Lung (tissue), 12 donors: Measurements from ENCODE around the gene ARID1B. TPM values are rescaled to one million over a fixed set of nuclear protein-coding genes. Genes with fewer than 3 reads are reported as not detected.
A peak's percentile ranks its signal among the peaks of the same experiment; 100 is the strongest.

Experiments
- ATAC-seq: fragments of 200-7000 bp; cut with Tn5 transposase; one replicate; pipeline ENCODE4 v1.9.1; 2020; ENCODE audit warnings: moderate number of reproducible peaks; ENCODE audit not compliant: insufficient read depth, low FRiP score
- DNase-seq, 3 donors: peaks; one replicate each; pipeline ENCODE4 v3.0.0-alpha.2; 2013 to 2017
- H3K27ac ChIP-seq, 2 donors: one replicate each; pipeline ENCODE4 v1.5.1; 2013; ENCODE audit warnings: mild to moderate bottlenecking in 2 of 2, moderate library complexity in 2 of 2, control low read depth in 1 of 2, inconsistent platforms in 1 of 2, low read depth in 1 of 2, low read length in 1 of 2
- H3K27me3 ChIP-seq, 3 donors: one replicate each; pipeline ENCODE4 v1.5.1; 2013; ENCODE audit warnings: low read length in 2 of 3; ENCODE audit not compliant: control insufficient read depth in 3 of 3, insufficient read depth in 3 of 3
- H3K36me3 ChIP-seq, 4 donors: one replicate each; pipeline ENCODE4 v1.5.1; 2013; ENCODE audit warnings: low read length in 4 of 4, mild to moderate bottlenecking in 1 of 4, moderate library complexity in 1 of 4; ENCODE audit not compliant: control insufficient read depth in 4 of 4, insufficient read depth in 4 of 4
- H3K4me1 ChIP-seq, 5 donors: one replicate each; pipeline ENCODE4 v1.5.1; 2013; ENCODE audit warnings: low read length in 5 of 5, mild to moderate bottlenecking in 2 of 5, moderate library complexity in 1 of 5; ENCODE audit not compliant: control insufficient read depth in 5 of 5, insufficient read depth in 5 of 5
- H3K4me3 ChIP-seq: one replicate; pipeline ENCODE4 v1.5.1; 2013; ENCODE audit warnings: mild to moderate bottlenecking, control low read depth, moderate library complexity
- H3K9ac ChIP-seq, 2 donors: one replicate each; pipeline ENCODE4 v1.5.1; 2013; ENCODE audit warnings: low read length in 2 of 2, control low read depth in 1 of 2; ENCODE audit not compliant: insufficient read depth in 1 of 2
- H3K9me3 ChIP-seq, 4 donors: one replicate each; pipeline ENCODE4 v1.5.1; 2013; ENCODE audit warnings: low read length in 3 of 4, mild to moderate bottlenecking in 1 of 4, moderate library complexity in 1 of 4; ENCODE audit not compliant: control insufficient read depth in 4 of 4, insufficient read depth in 3 of 4
- WGBS, 2 donors: extraction: QIAGEN DNeasy Blood & Tissue Kit; methylation state at CpG; one replicate each; pipeline ENCODE4 v1.1.7; 2013; 5-methylcytosine and 5-hydroxymethylcytosine counted together
- polyA plus RNA-seq, 2 donors: library from polyadenylated mRNA; stranded (reverse); fragments of 200-250 nt; gene quantifications; one replicate each; pipeline ENCODE4 v1.2.1, GENCODE V29; 2013
- total RNA-seq, 2 donors: library from RNA; depleted of rRNA in 1 of 2; stranded (reverse); fragments of >200 nt in 1 of 2; gene quantifications; one replicate each; pipeline ENCODE4 v1.2.1, GENCODE V29; 2014 to 2021
- TF ChIP-seq, protein P1 (sequence below): IDR thresholded peaks from 2 replicates; pipeline ENCODE4 v1.5.1; 2012; ENCODE audit warnings: mild to moderate bottlenecking; ENCODE audit errors: control extremely low read depth, extremely low read depth
- donor health status: control.
- donor health status: control.
- donor health status: Bipolar disorder and iron deficiency.
- donor health status: healthy.
- donor health status: DM: yes; HTN: yes; CAD: no.

ARID1B gene
- total and polyA plus RNA-seq, 4 donors: 10.5 to 239 (median 50.9) TPM

DNA sequence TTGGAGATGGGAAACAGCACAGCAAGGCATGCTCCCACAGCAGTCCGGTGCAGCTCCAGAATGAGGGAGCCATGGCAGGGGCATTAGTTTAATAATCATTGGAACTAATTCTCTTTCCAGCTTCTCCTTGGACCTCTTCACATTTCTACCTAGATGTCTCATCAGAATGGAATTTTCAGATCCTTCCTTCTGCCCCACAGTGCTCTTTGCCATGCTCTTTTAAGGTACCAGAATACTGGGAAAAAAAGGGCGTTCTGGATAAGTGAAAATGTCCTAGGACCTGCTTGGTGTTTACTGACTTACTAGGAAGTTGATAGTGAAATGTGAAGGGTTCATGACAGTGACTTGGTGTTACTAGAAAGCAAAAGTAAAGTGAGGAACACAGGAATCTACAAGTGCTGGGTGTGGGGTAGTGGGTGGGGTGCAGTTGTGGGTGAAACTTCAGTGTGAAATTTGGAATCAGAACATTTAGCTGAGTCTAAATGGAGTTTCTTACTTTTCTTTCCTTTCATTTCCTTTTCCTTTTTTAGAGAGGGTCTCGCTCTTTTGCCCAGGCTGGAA lies 207.1 kb downstream of the ARID1B start:
- H3K9ac ChIP-seq: no peak overlapping the region
- H3K27me3 ChIP-seq: no peaks in the 10 kb centered on the region
- 80 to 85% methylated on average over 3 of the region's 3 CpGs for WGBS, 2 donors
- H3K36me3 ChIP-seq: no peaks in the 10 kb centered on the region
- peaks cover 0 to 16% (median 10%) of the 10 kb centered on the region in 5 donors for H3K4me1 ChIP-seq
- TF ChIP-seq, protein P1, sequence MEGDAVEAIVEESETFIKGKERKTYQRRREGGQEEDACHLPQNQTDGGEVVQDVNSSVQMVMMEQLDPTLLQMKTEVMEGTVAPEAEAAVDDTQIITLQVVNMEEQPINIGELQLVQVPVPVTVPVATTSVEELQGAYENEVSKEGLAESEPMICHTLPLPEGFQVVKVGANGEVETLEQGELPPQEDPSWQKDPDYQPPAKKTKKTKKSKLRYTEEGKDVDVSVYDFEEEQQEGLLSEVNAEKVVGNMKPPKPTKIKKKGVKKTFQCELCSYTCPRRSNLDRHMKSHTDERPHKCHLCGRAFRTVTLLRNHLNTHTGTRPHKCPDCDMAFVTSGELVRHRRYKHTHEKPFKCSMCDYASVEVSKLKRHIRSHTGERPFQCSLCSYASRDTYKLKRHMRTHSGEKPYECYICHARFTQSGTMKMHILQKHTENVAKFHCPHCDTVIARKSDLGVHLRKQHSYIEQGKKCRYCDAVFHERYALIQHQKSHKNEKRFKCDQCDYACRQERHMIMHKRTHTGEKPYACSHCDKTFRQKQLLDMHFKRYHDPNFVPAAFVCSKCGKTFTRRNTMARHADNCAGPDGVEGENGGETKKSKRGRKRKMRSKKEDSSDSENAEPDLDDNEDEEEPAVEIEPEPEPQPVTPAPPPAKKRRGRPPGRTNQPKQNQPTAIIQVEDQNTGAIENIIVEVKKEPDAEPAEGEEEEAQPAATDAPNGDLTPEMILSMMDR: no peak
- ATAC-seq: peak; percentile 21
- no peaks in the 10 kb centered on the region for H3K9me3 ChIP-seq
- no peak overlapping the region for H3K27ac ChIP-seq
- no peak for DNase-seq
- H3K4me3 ChIP-seq: no peak overlapping the region

DNA sequence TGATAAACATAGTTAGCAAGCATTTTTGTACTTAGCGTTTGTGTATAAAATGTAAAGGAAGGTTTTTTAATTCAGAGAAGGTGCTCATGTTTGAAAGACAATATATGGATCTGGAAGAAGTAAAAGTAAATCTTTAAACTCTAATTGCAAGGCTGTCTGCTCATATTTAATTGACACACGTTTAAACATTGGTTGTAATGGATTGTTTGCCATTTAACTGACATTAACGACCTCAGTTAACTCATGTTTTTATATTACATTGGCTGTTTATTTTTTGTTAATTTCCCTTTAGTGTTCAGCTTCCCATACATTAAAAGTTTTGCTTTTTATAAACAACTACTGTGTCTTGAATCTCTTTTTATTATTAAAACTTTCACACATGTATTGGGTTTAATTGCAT lies 208.1 kb downstream of the ARID1B start:
- Histone ChIP-seq H3K9ac (no peak overlapping the region), H3K27me3 (no peaks in the 10 kb centered on the region), H3K4me3 (no peak overlapping the region), H3K27ac (no peak overlapping the region), H3K9me3 (no peaks in the 10 kb centered on the region), H3K36me3 (peaks cover 0 to 2% (median 0%) of the 10 kb centered on the region in 4 donors), H3K4me1 (peaks cover 0 to 16% (median 10%) of the 10 kb centered on the region in 5 donors)
- TF ChIP-seq, protein P1: no peak
- ATAC-seq (no peak), DNase-seq (no peak)
- WGBS, 2 donors: 74 to 78% methylated on average over 3 of the region's 3 CpGs

DNA sequence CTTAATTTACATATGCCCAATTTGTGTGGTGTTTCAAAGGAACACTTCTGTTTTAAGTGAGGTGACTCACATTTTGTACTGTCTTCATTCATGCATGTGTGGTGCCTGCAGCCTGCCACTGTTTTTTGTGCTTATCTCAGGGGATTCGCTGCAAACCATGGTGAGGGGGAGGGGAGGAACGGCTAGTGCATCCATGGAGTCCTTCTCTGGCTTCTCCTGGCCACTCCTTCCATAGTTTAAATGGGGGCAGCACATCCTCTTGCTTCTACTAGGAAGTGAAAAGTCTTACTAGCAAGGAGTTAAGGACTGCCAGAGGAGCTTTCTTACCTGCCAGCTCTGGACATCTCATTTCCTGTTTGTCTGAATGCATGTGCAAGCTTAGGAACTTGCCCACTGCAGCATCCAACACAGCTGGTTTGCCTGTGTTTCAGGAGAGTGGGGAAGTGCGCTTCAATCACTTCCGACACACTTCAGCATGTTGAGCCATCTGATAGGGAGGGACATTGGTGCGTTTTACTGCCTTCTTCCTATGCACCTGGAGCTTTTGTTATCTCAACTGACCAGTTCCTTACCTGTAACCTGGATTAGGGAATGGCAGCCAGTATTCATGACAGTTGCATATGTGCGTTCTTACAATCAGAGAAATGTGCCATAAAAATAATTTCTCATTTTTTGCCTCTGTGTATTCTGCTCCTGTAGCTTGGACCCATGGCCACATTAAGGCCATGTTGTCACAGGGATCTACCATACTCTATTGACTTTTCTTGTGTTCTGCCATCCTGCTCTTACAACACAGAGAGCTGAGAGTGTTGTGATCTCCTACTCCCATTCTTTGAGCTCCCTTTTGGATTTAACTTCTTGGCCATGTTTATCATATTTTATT lies 211.3 kb downstream of the ARID1B start:
- Histone ChIP-seq H3K4me1 (peaks cover 3 to 24% (median 13%) of the 10 kb centered on the region in 5 donors), H3K9me3 (no peaks in the 10 kb centered on the region), H3K27ac (no peak overlapping the region), H3K27me3 (no peaks in the 10 kb centered on the region), H3K9ac (no peak overlapping the region), H3K36me3 (peaks cover 0 to 2% (median 0%) of the 10 kb centered on the region in 4 donors), H3K4me3 (no peak overlapping the region)
- TF ChIP-seq, protein P1: no peak
- ATAC-seq (no peak), DNase-seq (peak in 1 of 3 donors; percentile 21)
- WGBS, 2 donors: 25 to 62% methylated on average over 6 of the region's 6 CpGs
